GM10266 (cell line): ENCODE measurements around the gene TOMM40.

Experiments used
- DNase-seq: peaks from one replicate; pipeline ENCODE4 v3.0.0; 2012; ENCODE audit errors: extremely low spot score
- TF ChIP-seq, protein P1 (sequence below): IDR thresholded peaks from 2 replicates; pipeline ENCODE4 v1.5.1; 2012; ENCODE audit warnings: mild to moderate bottlenecking, low read depth; ENCODE audit not compliant: control insufficient read depth, insufficient read depth; ENCODE audit errors: missing control alignments

The TOMM40 gene

DNA sequence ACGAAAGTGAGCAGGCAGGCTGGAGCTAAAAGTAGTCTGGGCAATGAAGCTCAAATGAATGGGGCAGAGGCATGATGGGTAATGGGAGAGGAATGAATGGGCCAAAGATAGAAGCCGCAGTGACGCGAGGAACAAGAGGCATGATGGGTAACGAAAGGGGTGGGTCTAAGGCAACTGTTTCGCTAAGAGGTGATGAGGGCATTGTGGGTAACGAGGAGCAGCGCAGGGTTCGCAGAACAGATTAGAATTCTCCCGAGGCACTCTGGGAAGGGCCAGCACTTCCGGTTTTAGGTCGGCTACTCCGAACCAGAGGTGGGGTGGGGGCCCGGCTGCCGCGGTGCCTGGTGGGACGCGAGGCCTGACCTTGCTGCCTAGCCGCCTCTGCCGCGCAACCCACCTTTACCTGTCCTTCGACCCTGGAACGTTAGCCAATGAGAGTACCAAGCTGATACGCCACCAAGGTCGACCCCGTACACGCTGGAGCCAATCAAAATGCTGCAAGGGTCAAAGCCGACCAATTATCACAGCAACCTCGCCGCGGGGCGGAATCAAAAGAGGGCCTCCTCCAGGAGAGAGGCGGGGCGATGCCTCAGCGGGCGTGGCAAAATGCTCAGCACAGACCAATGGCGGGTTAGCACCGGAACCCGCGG is 563 bp upstream of the TOMM40 start:
- TF ChIP-seq, protein P1, sequence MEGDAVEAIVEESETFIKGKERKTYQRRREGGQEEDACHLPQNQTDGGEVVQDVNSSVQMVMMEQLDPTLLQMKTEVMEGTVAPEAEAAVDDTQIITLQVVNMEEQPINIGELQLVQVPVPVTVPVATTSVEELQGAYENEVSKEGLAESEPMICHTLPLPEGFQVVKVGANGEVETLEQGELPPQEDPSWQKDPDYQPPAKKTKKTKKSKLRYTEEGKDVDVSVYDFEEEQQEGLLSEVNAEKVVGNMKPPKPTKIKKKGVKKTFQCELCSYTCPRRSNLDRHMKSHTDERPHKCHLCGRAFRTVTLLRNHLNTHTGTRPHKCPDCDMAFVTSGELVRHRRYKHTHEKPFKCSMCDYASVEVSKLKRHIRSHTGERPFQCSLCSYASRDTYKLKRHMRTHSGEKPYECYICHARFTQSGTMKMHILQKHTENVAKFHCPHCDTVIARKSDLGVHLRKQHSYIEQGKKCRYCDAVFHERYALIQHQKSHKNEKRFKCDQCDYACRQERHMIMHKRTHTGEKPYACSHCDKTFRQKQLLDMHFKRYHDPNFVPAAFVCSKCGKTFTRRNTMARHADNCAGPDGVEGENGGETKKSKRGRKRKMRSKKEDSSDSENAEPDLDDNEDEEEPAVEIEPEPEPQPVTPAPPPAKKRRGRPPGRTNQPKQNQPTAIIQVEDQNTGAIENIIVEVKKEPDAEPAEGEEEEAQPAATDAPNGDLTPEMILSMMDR: no peak
- DNase-seq: peak; percentile 93

DNA sequence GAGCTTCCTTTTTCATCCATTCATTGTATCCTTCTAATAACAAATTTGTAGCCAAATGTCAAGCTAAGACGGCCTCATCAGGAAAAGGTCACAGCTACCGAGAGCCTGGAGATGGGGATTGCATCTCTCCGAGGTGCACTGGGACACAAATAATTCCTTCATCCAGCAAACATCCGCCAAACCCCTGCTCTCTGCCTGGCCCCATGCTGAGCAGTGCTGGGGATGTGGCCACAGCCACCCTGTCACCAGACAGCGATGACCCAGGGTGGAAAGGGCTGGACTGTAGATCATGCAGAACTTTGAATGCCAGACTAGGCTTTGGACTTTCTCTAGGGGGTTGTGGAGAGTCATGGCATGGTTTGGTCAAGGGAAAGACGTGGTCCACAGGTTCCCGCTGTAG is 1.9 kb downstream of the TOMM40 start:
- no peak for DNase-seq
- TF ChIP-seq, protein P1: no peak

DNA sequence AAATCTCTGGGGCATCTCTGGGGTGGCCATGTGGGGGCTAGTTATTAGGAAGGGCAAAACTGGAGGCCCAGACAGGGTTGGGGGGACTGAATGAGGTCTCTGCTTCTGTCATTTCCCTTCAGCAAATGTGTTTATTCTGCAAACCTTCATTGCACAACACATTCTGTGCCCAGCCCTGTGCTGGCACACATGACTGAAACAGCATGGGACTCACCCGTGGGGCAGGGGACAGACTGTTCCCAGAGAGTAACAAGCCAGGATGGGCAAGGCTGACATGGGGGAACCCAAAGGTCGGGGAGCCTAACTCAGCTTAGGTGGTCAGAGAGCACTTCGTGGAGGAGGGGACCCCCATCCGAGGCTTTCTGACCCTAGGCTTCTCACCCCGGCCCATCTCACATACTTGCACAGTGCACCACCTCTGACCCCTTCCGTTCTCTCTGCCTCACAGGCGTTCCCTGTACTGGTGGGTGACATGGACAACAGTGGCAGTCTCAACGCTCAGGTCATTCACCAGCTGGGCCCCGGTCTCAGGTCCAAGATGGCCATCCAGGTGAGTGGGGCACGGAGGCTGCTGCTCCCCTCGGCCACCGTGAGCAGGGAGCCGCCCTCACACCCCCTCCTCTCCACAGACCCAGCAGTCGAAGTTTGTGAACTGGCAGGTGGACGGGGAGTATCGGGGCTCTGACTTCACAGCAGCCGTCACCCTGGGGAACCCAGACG is 2.4 kb downstream of the TOMM40 start:
- TF ChIP-seq, protein P1: no peak
- no peak for DNase-seq

DNA sequence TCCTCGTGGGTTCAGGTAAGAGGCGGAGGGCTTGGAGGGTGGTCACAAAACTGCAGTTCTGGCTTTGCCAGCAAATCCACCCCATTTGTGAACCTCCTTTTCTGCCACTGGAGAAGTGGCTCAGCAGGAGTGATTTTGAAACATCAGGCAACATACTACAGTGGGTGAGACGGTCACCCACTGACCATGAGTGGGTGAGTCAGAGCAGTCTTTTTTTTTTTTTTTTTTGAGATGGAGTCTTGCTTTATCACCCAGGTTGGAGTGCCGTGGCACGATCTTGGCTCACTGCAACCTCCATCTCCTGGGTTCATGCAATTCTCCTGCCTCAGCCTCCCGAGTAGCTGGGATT is 3.0 kb downstream of the TOMM40 start:
- TF ChIP-seq, protein P1: no peak

DNA sequence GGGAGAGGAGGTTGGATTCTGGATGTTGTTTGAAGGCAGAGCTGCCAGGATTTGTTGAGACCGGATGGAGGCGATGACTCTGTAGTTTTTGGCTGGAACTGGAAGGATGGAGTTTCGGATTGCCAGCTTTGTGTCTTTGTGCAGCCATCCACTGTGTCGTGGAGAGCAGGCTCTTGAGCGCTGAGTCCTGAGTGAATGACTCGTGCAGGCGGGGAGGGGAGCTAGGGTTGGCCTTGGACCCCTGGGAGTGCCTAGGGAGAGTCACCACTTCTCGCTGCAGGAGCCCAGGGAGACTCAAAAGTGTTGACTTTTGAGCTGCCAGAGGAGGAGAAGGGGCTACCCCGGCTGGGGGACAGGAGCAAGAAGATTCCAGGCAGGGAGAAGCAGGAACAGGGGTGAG is 3.9 kb downstream of the TOMM40 start:
- TF ChIP-seq, protein P1: no peak
- DNase-seq: no peak

More for the DNA sequence above, 3.0 kb downstream of the TOMM40 start:
- DNase-seq: no peak

DNA sequence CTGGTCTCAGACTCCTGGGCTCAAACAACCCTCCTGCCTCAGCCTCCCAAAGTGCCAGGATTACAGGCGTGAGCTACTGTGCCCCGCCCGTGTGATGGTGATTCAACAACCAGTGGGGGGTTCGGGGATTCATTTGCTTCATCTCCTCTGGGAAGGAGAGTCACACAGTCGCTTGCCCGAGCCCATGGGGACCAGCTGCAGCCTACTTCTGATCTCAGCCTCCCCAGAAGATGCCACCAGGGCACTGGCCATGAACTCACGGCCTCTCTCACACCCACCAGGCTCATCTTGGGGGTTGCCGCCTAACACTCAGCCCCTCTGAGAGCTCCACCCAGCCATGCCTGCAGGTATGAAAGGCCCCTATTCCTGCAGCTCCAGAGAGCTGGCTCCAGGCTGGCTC is 6.8 kb downstream of the TOMM40 start:
- DNase-seq: no peak
- TF ChIP-seq, protein P1: no peak
